Ishikawa (cell line): ENCODE data around the gene CD300LB.

ENCODE experiments used
- CEBPB ChIP-seq: IDR thresholded peaks from 2 replicates; pipeline ENCODE4 v1.6.1; 2012
- CREB1 ChIP-seq: IDR thresholded peaks from 2 replicates; pipeline ENCODE4 v1.6.1; 2012; ENCODE audit warnings: low read depth
- EGR1 ChIP-seq: IDR thresholded peaks from 2 replicates; pipeline ENCODE4 v1.6.1; 2012
- EP300 ChIP-seq: IDR thresholded peaks from 2 replicates; pipeline ENCODE4 v1.6.1; 2012; ENCODE audit warnings: borderline replicate concordance
- FOXM1 ChIP-seq: IDR thresholded peaks from 2 replicates; pipeline ENCODE4 v1.6.1; 2012; ENCODE audit warnings: low read depth, borderline replicate concordance
- NFIC ChIP-seq: IDR thresholded peaks from 2 replicates; pipeline ENCODE4 v1.6.1; 2012
- RAD21 ChIP-seq: IDR thresholded peaks from 2 replicates; pipeline ENCODE4 v1.6.1; 2012; ENCODE audit warnings: low read depth
- TAF1 ChIP-seq: IDR thresholded peaks from 2 replicates; pipeline ENCODE4 v1.6.1; 2012; ENCODE audit warnings: low read depth, mild to moderate bottlenecking
- TCF12 ChIP-seq: IDR thresholded peaks from 2 replicates; pipeline ENCODE4 v1.6.1; 2012; ENCODE audit warnings: low read depth
- TEAD4 ChIP-seq: IDR thresholded peaks from 2 replicates; pipeline ENCODE4 v1.6.1; 2012
- YY1 ChIP-seq: IDR thresholded peaks from 2 replicates; pipeline ENCODE4 v1.6.1; 2012; ENCODE audit warnings: low read depth
- ZBTB7A ChIP-seq: IDR thresholded peaks from 2 replicates; pipeline ENCODE4 v1.6.1; 2012; ENCODE audit warnings: low read depth
- TF ChIP-seq, protein P1 (sequence below): IDR thresholded peaks from 2 replicates; pipeline ENCODE4 v1.6.1; 2012
- TF ChIP-seq, protein P2 (sequence below): IDR thresholded peaks from 2 replicates; pipeline ENCODE4 v1.6.1; 2012
- TF ChIP-seq, protein P3 (sequence below): IDR thresholded peaks from 2 replicates; pipeline ENCODE4 v1.6.1; 2012; ENCODE audit warnings: low read depth, mild to moderate bottlenecking

The CD300LB gene

DNA sequence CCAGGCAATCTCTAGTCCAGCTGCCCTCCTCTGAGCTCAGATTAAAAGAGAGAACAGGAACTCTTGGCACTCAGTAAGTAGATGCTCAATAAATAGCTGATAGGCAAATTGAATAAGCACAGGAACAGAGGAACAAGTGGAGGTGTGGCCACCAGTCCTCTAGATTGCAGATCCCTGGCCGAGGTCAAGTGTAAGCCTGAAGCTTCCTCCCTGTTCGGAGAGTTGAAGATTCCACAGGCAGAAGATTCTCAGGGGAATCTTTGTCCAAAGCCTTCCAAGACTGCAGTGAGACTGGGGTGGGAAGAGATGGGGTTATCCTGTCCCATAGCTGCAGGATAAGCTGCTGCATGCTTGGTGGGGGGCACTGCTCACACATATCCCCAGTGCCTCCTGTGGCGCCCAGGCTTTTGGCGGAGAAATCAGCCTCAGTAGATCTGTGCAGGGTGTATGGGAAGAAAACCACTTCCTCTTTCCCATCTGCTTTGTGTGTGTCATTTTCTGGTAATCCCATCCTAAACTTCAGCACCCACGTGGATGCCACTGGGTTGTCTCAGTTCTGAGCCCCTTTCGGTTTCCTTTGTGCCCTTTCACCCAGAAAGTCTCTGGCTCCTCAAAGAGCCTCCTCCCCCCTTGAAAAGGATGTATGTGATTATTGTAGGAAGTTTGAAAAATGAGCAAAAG lies 52.7 kb downstream of the CD300LB start:
- TF ChIP-seq, protein P1, sequence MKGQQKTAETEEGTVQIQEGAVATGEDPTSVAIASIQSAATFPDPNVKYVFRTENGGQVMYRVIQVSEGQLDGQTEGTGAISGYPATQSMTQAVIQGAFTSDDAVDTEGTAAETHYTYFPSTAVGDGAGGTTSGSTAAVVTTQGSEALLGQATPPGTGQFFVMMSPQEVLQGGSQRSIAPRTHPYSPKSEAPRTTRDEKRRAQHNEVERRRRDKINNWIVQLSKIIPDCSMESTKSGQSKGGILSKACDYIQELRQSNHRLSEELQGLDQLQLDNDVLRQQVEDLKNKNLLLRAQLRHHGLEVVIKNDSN: no peak
- TF ChIP-seq ZBTB7A (no peak), FOXM1 (no peak), TAF1 (no peak), CEBPB (no peak), NFIC (no peak), RAD21 (no peak)
- TF ChIP-seq, protein P2, sequence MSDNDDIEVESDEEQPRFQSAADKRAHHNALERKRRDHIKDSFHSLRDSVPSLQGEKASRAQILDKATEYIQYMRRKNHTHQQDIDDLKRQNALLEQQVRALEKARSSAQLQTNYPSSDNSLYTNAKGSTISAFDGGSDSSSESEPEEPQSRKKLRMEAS: no peak

DNA sequence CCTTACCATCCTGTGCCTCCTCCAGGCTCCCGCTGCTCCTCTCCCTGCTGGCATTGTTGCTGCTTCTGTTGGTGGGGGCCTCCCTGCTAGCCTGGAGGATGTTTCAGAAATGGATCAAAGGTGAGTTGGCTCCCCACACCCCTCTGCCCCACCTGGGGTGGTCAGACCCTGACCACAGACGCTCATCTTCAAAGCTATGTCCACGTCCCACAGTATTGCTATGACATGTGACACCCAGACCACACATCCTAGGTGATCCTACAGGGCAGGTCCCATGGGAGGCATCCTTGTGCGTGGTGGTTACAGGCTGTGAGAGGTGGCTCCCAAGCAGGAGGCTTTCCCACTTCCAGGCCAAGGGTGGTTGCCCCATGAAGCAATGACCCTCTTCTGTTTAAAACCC lies 53.9 kb downstream of the CD300LB start:
- TF ChIP-seq RAD21 (no peak), EP300 (no peak), ZBTB7A (no peak), TEAD4 (no peak), YY1 (no peak), CREB1 (no peak), FOXM1 (no peak), NFIC (no peak), TAF1 (no peak)

DNA sequence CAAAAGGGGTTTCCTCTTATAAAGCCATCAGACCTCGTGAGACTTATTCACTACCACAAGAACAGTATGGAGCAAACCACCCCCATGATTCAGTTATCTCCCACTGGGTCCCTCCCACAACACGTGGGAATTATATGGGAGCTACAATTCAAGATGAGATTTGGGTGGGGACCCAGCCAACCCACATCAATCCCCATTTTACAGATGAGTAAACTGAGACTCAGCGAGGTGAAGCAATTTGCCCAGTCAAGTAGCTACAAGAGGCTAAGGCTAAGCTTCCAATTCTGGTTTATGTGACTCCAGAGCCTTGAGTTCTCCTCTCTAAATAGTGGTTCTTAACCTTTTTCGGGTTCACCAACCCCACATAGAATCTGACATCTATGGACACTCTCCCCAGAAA lies 56.1 kb downstream of the CD300LB start:
- TF ChIP-seq RAD21: no peak
- TF ChIP-seq, protein P1: no peak
- no peak for TF ChIP-seq EP300
- TF ChIP-seq TEAD4: no peak
- no peak for TF ChIP-seq NFIC
- no peak for TF ChIP-seq TAF1
- TF ChIP-seq TCF12: no peak
- TF ChIP-seq CEBPB: no peak
- TF ChIP-seq, protein P3, sequence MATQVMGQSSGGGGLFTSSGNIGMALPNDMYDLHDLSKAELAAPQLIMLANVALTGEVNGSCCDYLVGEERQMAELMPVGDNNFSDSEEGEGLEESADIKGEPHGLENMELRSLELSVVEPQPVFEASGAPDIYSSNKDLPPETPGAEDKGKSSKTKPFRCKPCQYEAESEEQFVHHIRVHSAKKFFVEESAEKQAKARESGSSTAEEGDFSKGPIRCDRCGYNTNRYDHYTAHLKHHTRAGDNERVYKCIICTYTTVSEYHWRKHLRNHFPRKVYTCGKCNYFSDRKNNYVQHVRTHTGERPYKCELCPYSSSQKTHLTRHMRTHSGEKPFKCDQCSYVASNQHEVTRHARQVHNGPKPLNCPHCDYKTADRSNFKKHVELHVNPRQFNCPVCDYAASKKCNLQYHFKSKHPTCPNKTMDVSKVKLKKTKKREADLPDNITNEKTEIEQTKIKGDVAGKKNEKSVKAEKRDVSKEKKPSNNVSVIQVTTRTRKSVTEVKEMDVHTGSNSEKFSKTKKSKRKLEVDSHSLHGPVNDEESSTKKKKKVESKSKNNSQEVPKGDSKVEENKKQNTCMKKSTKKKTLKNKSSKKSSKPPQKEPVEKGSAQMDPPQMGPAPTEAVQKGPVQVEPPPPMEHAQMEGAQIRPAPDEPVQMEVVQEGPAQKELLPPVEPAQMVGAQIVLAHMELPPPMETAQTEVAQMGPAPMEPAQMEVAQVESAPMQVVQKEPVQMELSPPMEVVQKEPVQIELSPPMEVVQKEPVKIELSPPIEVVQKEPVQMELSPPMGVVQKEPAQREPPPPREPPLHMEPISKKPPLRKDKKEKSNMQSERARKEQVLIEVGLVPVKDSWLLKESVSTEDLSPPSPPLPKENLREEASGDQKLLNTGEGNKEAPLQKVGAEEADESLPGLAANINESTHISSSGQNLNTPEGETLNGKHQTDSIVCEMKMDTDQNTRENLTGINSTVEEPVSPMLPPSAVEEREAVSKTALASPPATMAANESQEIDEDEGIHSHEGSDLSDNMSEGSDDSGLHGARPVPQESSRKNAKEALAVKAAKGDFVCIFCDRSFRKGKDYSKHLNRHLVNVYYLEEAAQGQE: no peak

DNA sequence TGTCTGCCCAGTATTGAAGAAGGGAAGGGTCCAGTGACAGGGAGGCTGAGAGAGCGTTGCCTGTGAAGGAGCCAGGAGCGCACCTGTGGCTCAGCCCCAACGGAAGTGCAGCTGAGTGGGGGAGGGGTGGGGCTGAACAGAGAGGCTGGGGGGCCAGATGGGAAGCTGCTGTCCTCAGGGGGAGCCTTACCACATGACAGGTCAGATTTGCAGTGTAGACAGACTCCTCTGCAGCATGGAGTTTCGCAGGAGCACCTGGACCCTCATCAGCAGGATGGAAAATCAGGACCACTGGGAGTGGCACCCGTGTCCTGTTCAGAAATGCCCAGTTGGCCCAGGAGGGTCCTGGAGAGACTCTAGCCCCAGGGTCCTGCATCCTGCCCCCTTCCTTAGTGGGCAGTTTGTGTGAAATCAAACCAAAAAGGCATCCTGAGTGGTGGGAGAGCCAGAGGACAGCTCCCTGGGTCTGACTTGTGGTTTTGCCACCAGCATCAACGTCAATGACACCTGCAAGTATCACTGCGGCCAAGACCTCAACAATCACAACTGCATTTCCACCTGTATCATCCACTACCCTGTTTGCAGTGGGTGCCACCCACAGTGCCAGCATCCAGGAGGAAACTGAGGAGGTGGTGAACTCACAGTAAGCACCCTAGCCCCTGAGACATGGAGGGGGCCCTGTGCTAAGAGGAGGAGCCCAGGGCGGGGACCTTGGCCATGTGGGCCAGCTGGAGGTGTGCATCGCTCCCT lies 57.1 kb downstream of the CD300LB start:
- TF ChIP-seq TCF12 (no peak), TAF1 (no peak), RAD21 (no peak), CEBPB (no peak), FOXM1 (no peak), NFIC (no peak), YY1 (no peak)
- TF ChIP-seq, protein P2: no peak

DNA sequence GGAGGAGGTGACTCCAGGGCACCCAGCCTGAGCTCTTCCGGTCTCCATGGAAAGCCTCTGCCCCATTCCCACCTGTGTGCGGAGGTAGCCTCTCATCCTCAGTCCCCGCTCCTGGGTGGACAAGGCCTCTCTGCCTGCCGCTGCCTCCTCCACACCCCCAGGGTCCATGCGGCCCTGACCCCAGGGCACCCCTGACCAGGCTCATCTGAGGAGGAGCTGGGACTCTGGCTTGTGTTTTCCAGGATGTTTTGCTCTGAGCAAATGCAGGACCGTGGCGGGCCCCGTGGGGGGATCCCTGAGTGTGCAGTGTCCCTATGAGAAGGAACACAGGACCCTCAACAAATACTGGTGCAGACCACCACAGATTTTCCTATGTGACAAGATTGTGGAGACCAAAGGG lies 58.0 kb downstream of the CD300LB start:
- TF ChIP-seq CEBPB: no peak
- TF ChIP-seq TEAD4: no peak
- no peak for TF ChIP-seq RAD21
- TF ChIP-seq FOXM1: no peak
- no peak for TF ChIP-seq NFIC
- TF ChIP-seq CREB1: no peak
- TF ChIP-seq EP300: no peak
- TF ChIP-seq TAF1: no peak
- TF ChIP-seq, protein P3: no peak
- TF ChIP-seq YY1: no peak
- no peak for TF ChIP-seq EGR1
- TF ChIP-seq, protein P1: no peak
- TF ChIP-seq, protein P2: no peak
- TF ChIP-seq ZBTB7A: no peak
- TF ChIP-seq TCF12: no peak
